Right atrium auricular region (tissue), 2 donors: ENCODE data around the gene SH3GLB2. TPM values are rescaled to one million over a fixed set of nuclear protein-coding genes. Genes with fewer than 3 reads are reported as not detected.

ENCODE experiments used
- DNase-seq: peaks from one replicate; pipeline ENCODE4 v3.0.0-alpha.2; 2019; ENCODE audit warnings: low spot score
- H3K27ac ChIP-seq, 2 donors: fragments of 200-600 bp; sonication (generic); 1 replicate in 1 of 2; 2 replicates in 1 of 2; pipeline ENCODE4 v1.5.1; 2016 to 2019
- H3K27me3 ChIP-seq, 2 donors: fragments of 200-600 bp; sonication (generic); one replicate each; pipeline versions ENCODE4 v1.5.1 to v1.6.0; 2017 to 2019
- H3K36me3 ChIP-seq: fragments of 200-600 bp; sonication (generic); one replicate; pipeline ENCODE4 v1.5.1; 2016
- H3K4me1 ChIP-seq, 2 donors: fragments of 200-600 bp; sonication (generic); one replicate each; pipeline versions ENCODE4 v1.5.1 to v1.6.0; 2017 to 2019
- H3K4me3 ChIP-seq, 2 donors: fragments of 200-600 bp; sonication (generic); 1 replicate in 1 of 2; 2 replicates in 1 of 2; pipeline ENCODE4 v1.5.1; 2017 to 2019; ENCODE audit warnings: mild to moderate bottlenecking in 1 of 2, moderate library complexity in 1 of 2
- H3K9me3 ChIP-seq, 2 donors: fragments of 200-600 bp; sonication (generic); one replicate each; pipeline ENCODE4 v1.5.1; 2019
- CTCF ChIP-seq, 2 donors: fragments of 200-600 bp; sonication (generic); IDR thresholded peaks; one replicate each; pipeline ENCODE4 v1.5.1; 2019; ENCODE audit warnings: antibody characterized with exemption in 2 of 2
- total RNA-seq, 2 donors: library from RNA; depleted of rRNA; stranded (reverse); fragments of >200 nt; gene quantifications; one replicate each; pipeline ENCODE4 v1.1.0, GENCODE V29; 2016

The SH3GLB2 gene
- total RNA-seq, 2 donors from 2014 or later: 25.6 to 41.3 TPM

GRCh38 chr9:129022037-129022436 lies 6.1 kb downstream of the SH3GLB2 start:
- Histone ChIP-seq H3K27me3 (no peaks in the 10 kb centered on the region), H3K9me3 (no peaks in the 10 kb centered on the region), H3K4me1 (peaks cover 0 to 22% of the 10 kb centered on the region in 2 donors), H3K4me3 (no peak overlapping the region), H3K27ac (no peak overlapping the region), H3K36me3 (peaks cover 3% of the 10 kb centered on the region)
- DNase-seq: no peak
- TF ChIP-seq CTCF (IDR thresholded peaks at IDR 0.05): no peak

- Histone ChIP-seq H3K9me3 (no peaks in the 10 kb centered on the region), H3K27ac (no peak overlapping the region), H3K36me3 (peaks cover 3% of the 10 kb centered on the region), H3K4me1 (peaks cover 0 to 13% of the 10 kb centered on the region in 2 donors), H3K27me3 (no peaks in the 10 kb centered on the region), H3K4me3 (no peak overlapping the region)
- no peak for TF ChIP-seq CTCF (IDR thresholded peaks at IDR 0.05)
- DNase-seq: no peak
Measured at GRCh38 chr9:129021091-129021490, 7.0 kb downstream of the SH3GLB2 start.

- TF ChIP-seq CTCF (IDR thresholded peaks at IDR 0.05): no peak
- H3K27me3 ChIP-seq: no peaks in the 10 kb centered on the region
- H3K36me3 ChIP-seq: peaks cover 30% of the 10 kb centered on the region
- H3K4me1 ChIP-seq: no peaks in the 10 kb centered on the region
- no peaks in the 10 kb centered on the region for H3K9me3 ChIP-seq
- DNase-seq: no peak
- H3K4me3 ChIP-seq: no peak overlapping the region
- no peak overlapping the region for H3K27ac ChIP-seq
Measured at GRCh38 chr9:129014608-129015007, 13.5 kb downstream of the SH3GLB2 start.

GRCh38 chr9:129014124-129014523 lies 14.0 kb downstream of the SH3GLB2 start:
- Histone ChIP-seq H3K4me3 (no peak overlapping the region), H3K27ac (no peak overlapping the region), H3K4me1 (no peaks in the 10 kb centered on the region), H3K27me3 (no peaks in the 10 kb centered on the region), H3K36me3 (peaks cover 30% of the 10 kb centered on the region), H3K9me3 (no peaks in the 10 kb centered on the region)
- no peak for TF ChIP-seq CTCF (IDR thresholded peaks at IDR 0.05)
- no peak for DNase-seq

- H3K9me3 ChIP-seq: no peaks in the 10 kb centered on the region
- no peak for DNase-seq
- no peaks in the 10 kb centered on the region for H3K4me1 ChIP-seq
- TF ChIP-seq CTCF (IDR thresholded peaks at IDR 0.05): no peak
- H3K36me3 ChIP-seq: peaks cover 30% of the 10 kb centered on the region
- H3K27ac ChIP-seq: no peak overlapping the region
- H3K27me3 ChIP-seq: no peaks in the 10 kb centered on the region
- H3K4me3 ChIP-seq: no peak overlapping the region
Measured at GRCh38 chr9:129013674-129014073, 14.5 kb downstream of the SH3GLB2 start.

GRCh38 chr9:129012893-129013448 lies 15.2 kb downstream of the SH3GLB2 start:
- Histone ChIP-seq H3K36me3 (peaks cover 30% of the 10 kb centered on the region), H3K27ac (no peak overlapping the region), H3K4me3 (no peak overlapping the region), H3K4me1 (no peaks in the 10 kb centered on the region), H3K9me3 (no peaks in the 10 kb centered on the region), H3K27me3 (no peaks in the 10 kb centered on the region)
- no peak for DNase-seq
- no peak for TF ChIP-seq CTCF (IDR thresholded peaks at IDR 0.05)
